Measurements from ENCODE around the gene ZDHHC14. TPM values are rescaled to one million over a fixed set of nuclear protein-coding genes. Genes with fewer than 3 reads are reported as not detected.

The ZDHHC14 gene
- total and polyA plus RNA-seq, 2 of the 8 experiments (the other 6 are each of a cell fraction or from before 2014, with no cell fraction given) = 2.9 to 5.3 TPM

DNA sequence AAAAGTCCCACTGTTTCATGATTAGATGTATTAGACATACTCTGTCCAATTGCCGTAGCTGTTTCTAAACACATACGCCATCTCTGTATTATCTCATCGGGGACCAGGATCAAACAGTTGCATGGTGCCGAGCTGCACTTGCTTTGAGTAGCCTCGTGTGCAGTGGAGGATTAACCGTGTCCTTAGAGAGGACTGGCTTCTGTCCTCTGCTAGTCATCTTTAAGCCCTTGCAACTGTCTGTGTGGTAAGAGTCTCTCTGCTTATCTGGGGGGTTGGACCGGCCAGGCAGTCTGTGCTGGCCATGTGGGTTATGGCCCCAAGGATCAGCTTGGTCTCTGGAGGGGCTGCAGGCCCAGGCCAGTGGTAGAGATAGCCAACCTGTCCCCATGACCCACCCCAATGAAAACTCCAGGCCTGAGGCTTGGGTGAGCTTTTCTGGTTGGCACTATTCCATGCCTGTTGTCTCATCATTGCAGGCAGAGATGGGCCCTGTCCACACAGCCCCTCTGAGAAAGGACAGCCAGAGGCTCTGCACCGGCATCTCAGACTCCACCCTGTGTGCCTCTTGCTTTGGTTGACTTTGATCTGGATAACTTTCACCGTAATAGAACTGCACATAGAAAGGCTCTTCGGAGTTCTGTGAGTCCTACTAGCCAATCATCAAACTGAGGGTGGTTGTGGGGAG lies 304.7 kb downstream of the ZDHHC14 start (continued):
- TF ChIP-seq CTBP2 (IDR thresholded peaks at IDR 0.05; ENCODE audit: borderline replicate concordance, insufficient read depth, insufficient read length, low read length) (no peak), KDM5A (IDR thresholded peaks at IDR 0.05; ENCODE audit: low read length) (no peak), SUZ12 (IDR thresholded peaks at IDR 0.05; ENCODE audit: low read length) (no peak)
- TF ChIP-seq, protein P1, sequence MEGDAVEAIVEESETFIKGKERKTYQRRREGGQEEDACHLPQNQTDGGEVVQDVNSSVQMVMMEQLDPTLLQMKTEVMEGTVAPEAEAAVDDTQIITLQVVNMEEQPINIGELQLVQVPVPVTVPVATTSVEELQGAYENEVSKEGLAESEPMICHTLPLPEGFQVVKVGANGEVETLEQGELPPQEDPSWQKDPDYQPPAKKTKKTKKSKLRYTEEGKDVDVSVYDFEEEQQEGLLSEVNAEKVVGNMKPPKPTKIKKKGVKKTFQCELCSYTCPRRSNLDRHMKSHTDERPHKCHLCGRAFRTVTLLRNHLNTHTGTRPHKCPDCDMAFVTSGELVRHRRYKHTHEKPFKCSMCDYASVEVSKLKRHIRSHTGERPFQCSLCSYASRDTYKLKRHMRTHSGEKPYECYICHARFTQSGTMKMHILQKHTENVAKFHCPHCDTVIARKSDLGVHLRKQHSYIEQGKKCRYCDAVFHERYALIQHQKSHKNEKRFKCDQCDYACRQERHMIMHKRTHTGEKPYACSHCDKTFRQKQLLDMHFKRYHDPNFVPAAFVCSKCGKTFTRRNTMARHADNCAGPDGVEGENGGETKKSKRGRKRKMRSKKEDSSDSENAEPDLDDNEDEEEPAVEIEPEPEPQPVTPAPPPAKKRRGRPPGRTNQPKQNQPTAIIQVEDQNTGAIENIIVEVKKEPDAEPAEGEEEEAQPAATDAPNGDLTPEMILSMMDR (IDR thresholded peaks at IDR 0.05; ENCODE audit: control extremely low read depth in 1 of 3, insufficient read depth in 1 of 3, low read depth in 1 of 3, low read length in 3 of 3) = no peak
